Measurements from ENCODE around the gene UNC50.

GRCh38 chr2:98572211-98572610 is 36.2 kb upstream of the UNC50 start:
- TF ChIP-seq CTCF (IDR thresholded peaks at IDR 0.05; ENCODE audit: low read length) (no peak), EZH2 (optimal IDR thresholded peaks at IDR 0.05; ENCODE audit: low read depth, low read length) (no peak), EZH2phosphoT487 (IDR thresholded peaks at IDR 0.05; ENCODE audit: low read length) (no peak)
